ENCODE measurements around the gene ATP5F1E. TPM values are rescaled to one million over a fixed set of nuclear protein-coding genes. Genes with fewer than 3 reads are reported as not detected.
A peak's percentile ranks its signal among the peaks of the same experiment; 100 is the strongest.

Gene ATP5F1E
- total RNA-seq: 10 to 100 TPM; 41.3 to 42.0 TPM

DNA sequence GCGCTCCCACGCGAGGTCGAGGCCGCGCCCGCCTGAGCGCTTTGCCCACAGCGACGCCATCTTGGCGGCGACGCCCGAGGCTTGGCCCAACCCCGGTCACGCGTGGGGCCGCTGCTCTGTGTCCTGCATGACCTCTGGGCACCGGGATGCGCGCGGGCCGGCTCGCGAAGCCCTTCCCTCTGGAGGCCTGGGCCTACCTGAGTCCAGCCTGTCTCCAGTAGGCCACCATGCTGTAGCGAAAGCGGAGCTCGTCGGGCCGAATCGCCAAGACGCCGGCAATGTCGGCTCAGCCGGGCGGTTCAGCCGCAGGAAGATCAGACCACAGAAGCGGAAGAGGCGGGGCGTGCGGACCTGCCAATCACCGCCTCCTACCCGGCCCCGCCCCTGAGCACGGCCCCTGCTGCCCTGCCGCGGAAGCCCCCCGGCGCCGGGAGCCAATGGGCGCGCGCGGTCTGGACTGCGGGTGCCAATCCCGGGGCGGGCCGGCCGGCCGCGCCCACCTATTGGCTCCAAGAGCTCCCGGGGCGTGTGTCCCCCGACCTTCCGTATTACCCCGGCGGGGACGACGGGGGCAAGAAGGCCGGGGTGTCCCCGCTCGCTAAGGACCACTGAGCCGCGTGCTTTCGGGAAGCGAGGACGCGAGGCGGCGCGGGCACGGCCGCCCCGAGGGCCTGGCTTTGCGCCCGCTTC lies at the start of gene ATP5F1E:
Gene ATP5F1E (minus strand): TSS at position 313 of the 690 bp plus-strand sequence. CDS start 84 bp downstream, at position 229.
- no peaks in the 10 kb centered on the region for H3K9me3 ChIP-seq
- TF ChIP-seq, protein P1, sequence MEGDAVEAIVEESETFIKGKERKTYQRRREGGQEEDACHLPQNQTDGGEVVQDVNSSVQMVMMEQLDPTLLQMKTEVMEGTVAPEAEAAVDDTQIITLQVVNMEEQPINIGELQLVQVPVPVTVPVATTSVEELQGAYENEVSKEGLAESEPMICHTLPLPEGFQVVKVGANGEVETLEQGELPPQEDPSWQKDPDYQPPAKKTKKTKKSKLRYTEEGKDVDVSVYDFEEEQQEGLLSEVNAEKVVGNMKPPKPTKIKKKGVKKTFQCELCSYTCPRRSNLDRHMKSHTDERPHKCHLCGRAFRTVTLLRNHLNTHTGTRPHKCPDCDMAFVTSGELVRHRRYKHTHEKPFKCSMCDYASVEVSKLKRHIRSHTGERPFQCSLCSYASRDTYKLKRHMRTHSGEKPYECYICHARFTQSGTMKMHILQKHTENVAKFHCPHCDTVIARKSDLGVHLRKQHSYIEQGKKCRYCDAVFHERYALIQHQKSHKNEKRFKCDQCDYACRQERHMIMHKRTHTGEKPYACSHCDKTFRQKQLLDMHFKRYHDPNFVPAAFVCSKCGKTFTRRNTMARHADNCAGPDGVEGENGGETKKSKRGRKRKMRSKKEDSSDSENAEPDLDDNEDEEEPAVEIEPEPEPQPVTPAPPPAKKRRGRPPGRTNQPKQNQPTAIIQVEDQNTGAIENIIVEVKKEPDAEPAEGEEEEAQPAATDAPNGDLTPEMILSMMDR (IDR thresholded peaks at IDR 0.05): no peak
- H3K27ac ChIP-seq: peak within 1 kb of the TSS; percentile 89 to 90
- peaks cover 45% of the 10 kb centered on the region for H3K36me3 ChIP-seq
- H3K4me1 ChIP-seq: peaks cover 0 to 48% of the 10 kb centered on the region in 2 donors
- peak within 1 kb of the TSS; percentile 65 to 69 for H3K4me3 ChIP-seq
- DNase-seq (ENCODE audit: low spot score): peak; percentile 95
- H3K27me3 ChIP-seq: no peaks in the 10 kb centered on the region

DNA sequence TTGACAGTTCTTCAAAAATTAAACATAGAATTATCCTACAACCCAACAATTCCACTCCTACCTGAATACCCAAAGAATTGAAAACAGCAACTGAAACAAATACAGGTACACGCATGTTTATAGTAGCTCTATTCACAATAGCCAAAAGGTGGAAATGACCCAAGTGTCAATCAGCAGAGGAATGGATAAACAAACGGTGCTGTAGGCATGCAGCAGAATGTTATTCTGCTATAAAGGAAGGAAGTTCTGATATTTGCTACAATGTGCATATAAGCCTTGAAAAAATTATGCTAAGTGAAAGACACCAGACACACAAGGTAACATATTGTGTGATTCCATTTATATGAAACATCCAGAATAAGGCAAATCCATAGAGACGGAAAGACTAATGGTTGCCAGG lies 48.9 kb upstream of the ATP5F1E start:
- Histone ChIP-seq H3K36me3 (no peaks in the 10 kb centered on the region), H3K27me3 (no peaks in the 10 kb centered on the region), H3K4me3 (no peak overlapping the region), H3K4me1 (peaks cover 0 to 9% of the 10 kb centered on the region in 2 donors), H3K27ac (no peak overlapping the region), H3K9me3 (no peaks in the 10 kb centered on the region)
- DNase-seq (ENCODE audit: low spot score): no peak
- TF ChIP-seq, protein P1 (IDR thresholded peaks at IDR 0.05): no peak

DNA sequence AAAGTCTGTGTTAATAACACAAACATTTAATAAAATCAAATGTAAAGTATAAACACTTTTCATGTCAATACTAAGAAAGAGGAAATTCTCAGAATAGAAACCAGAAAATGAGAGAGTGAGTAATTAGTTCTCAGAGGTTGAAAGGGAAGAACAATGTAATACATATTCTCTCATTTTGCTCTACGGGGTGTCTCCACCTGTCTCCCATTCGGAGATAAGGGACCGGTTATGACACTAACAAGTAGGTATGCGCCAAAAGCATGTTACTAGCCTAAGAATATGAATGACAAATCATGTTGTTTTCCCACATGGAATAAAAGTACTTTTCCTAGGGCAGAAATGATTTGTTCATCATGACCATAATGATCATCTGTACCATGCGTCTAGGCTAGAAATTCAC lies 46.1 kb upstream of the ATP5F1E start:
- peaks cover 0 to 7% of the 10 kb centered on the region in 2 donors for H3K4me1 ChIP-seq
- H3K27ac ChIP-seq: no peak overlapping the region
- no peaks in the 10 kb centered on the region for H3K36me3 ChIP-seq
- no peak for DNase-seq (ENCODE audit: low spot score)
- H3K4me3 ChIP-seq: no peak overlapping the region
- TF ChIP-seq, protein P1 (IDR thresholded peaks at IDR 0.05): no peak
- H3K27me3 ChIP-seq: no peaks in the 10 kb centered on the region
- H3K9me3 ChIP-seq: no peaks in the 10 kb centered on the region

DNA sequence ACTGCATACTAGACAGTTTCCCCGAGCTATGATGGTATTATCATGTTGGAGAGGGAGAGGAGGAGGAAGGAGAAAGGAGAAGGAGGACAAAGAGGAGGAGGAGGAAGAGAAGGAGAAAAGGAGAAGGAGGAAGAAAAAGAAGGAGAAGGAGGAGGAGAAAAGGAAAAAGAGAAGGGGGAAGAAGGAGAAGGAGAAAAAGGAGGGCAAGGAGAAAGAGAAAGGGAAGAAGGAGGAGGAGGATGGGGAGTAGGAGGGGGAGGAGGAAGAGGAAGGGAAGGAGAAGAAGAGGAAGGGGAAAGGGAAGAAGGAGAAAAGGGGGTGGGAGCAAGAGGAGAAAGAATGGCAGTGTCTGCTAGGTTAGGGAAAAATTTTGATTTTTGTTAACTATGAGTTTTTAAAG lies 45.6 kb upstream of the ATP5F1E start:
- no peaks in the 10 kb centered on the region for H3K9me3 ChIP-seq
- DNase-seq (ENCODE audit: low spot score): no peak
- H3K27ac ChIP-seq: no peak overlapping the region
- no peaks in the 10 kb centered on the region for H3K36me3 ChIP-seq
- no peak overlapping the region for H3K4me3 ChIP-seq
- TF ChIP-seq, protein P1 (IDR thresholded peaks at IDR 0.05): no peak
- H3K4me1 ChIP-seq: peaks cover 0 to 7% of the 10 kb centered on the region in 2 donors
- H3K27me3 ChIP-seq: no peaks in the 10 kb centered on the region

DNA sequence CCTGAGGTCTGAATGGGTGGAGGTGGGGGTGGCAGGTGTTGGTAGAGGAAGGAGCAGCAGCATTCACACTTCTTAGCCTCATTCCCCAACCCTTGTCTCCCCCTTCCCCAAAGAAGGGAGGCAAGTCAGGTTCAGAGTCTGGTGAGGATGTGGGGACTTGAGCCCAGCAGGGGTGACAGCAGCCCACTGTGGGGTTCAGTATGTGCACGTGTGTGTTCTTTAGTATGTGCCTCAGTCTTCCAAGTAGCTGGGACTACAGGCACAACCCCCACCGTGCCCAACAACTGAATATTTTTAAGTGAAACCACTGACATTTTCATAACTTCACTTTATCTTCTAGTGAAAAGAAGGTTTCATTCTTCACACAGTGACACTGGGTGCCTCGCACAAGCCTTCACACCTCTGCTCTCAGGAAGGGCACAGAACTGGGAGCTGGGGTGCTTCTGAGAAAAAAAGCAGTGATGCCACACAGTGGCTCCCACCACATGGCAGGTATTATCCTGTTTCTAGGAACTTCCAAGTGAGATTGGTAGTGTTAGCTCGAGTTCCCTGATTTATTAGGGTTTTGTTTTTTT lies 43.9 kb upstream of the ATP5F1E start:
- Histone ChIP-seq H3K27ac (no peak overlapping the region), H3K4me1 (peaks cover 0 to 7% of the 10 kb centered on the region in 2 donors), H3K9me3 (no peaks in the 10 kb centered on the region), H3K36me3 (no peaks in the 10 kb centered on the region), H3K27me3 (no peaks in the 10 kb centered on the region), H3K4me3 (no peak overlapping the region)
- no peak for DNase-seq (ENCODE audit: low spot score)
- TF ChIP-seq, protein P1 (IDR thresholded peaks at IDR 0.05): no peak
